HepG2 (cell line): ENCODE results near the gene SDC1. TPM values are rescaled to one million over a fixed set of nuclear protein-coding genes. Genes with fewer than 3 reads are reported as not detected.

Experiments
- CREB1 ChIP-seq, 2 experiments: fragments of 450-650 bp in 1 of 2; IDR thresholded peaks; 2 replicates each; pipeline ENCODE4 v1.6.1; 2016 to 2017; ENCODE audit warnings: control low read depth in 1 of 2, mild to moderate bottlenecking in 1 of 2, missing compliant biosample characterization in 1 of 2, missing genetic modification characterization in 1 of 2
- ETV5 ChIP-seq: IDR thresholded peaks from 2 replicates; pipeline ENCODE4 v1.6.1; 2018; ENCODE audit warnings: missing biosample characterization, missing genetic modification reagents, inconsistent platforms, borderline replicate concordance
- GLI4 ChIP-seq: sonication (generic); formaldehyde crosslinking; IDR thresholded peaks from 2 replicates; pipeline ENCODE4 v1.5.1; 2020; ENCODE audit warnings: missing genetic modification reagents, mild to moderate bottlenecking, moderate library complexity, borderline replicate concordance
- HOXA3 ChIP-seq: sonication (generic); formaldehyde crosslinking; IDR thresholded peaks from 2 replicates; pipeline ENCODE4 v1.5.0; 2020; ENCODE audit warnings: missing genetic modification reagents
- KLF11 ChIP-seq: IDR thresholded peaks from 2 replicates; pipeline ENCODE4 v1.6.1; 2016; ENCODE audit warnings: missing compliant biosample characterization
- NFE2L1 ChIP-seq: sonication (generic); formaldehyde crosslinking; IDR thresholded peaks from 2 replicates; pipeline ENCODE4 v1.4.0; 2020; ENCODE audit warnings: missing genetic modification reagents, mild to moderate bottlenecking, borderline replicate concordance
- SNAPC5 ChIP-seq: sonication (generic); formaldehyde crosslinking; IDR thresholded peaks from 2 replicates; pipeline ENCODE4 v1.8.1; 2023; ENCODE audit warnings: mild to moderate bottlenecking, missing genetic modification reagents, borderline replicate concordance
- SP5 ChIP-seq: IDR thresholded peaks from 2 replicates; pipeline ENCODE4 v1.6.1; 2016; ENCODE audit warnings: low read depth, borderline replicate concordance
- ZC3H13 ChIP-seq: sonication (generic); formaldehyde crosslinking; IDR thresholded peaks from 2 replicates; pipeline ENCODE4 v1.8.1; 2023; ENCODE audit warnings: mild to moderate bottlenecking, missing genetic modification reagents, moderate library complexity
- ZNF136 ChIP-seq: sonication (generic); formaldehyde crosslinking; IDR thresholded peaks from 2 replicates; pipeline ENCODE4 v1.8.1; 2022; ENCODE audit warnings: low read depth, mild to moderate bottlenecking, moderate library complexity, missing genetic modification reagents
- ZNF143 ChIP-seq: sonication (generic); formaldehyde crosslinking; IDR thresholded peaks from 2 replicates; pipeline ENCODE4 v1.4.0; 2020; ENCODE audit warnings: missing genetic modification reagents
- ZNF281 ChIP-seq: sonication (generic); formaldehyde crosslinking; IDR thresholded peaks from 2 replicates; pipeline ENCODE4 v1.4.0; 2020; ENCODE audit warnings: missing genetic modification reagents, borderline replicate concordance
- ZNF331 ChIP-seq: sonication (generic); formaldehyde crosslinking; IDR thresholded peaks from 2 replicates; pipeline ENCODE4 v1.4.0; 2020; ENCODE audit warnings: missing genetic modification reagents
- ZNF883 ChIP-seq: sonication (generic); formaldehyde crosslinking; IDR thresholded peaks from 2 replicates; pipeline ENCODE4 v1.5.1; 2020; ENCODE audit warnings: mild to moderate bottlenecking, missing genetic modification reagents; ENCODE audit errors: not compliant biosample characterization
- polyA plus RNA-seq, 8 experiments: library from polyadenylated mRNA; depleted of rRNA in 3 of 8; stranded (reverse) in 7 of 8; unstranded in 1 of 8; fragments of >200 nt; fragmentation: Illumina TruSeq in 4 of 8; extraction: Trizol in 4 of 8; gene quantifications; 2 replicates each; pipeline versions ENCODE4 v1.2.1 to v1.2.3, GENCODE V29; 2011 to 2016; ENCODE audit warnings: low read depth in 4 of 8, missing spikeins in 1 of 8, mixed read lengths in 1 of 8; ENCODE audit not compliant: insufficient read depth in 1 of 8
- total RNA-seq, 5 experiments: library from RNA; depleted of rRNA; stranded (reverse); fragments of >200 nt; fragmentation: Illumina TruSeq; extraction: Trizol; gene quantifications; 2 replicates each; pipeline ENCODE4 v1.2.3, GENCODE V29; 2016; ENCODE audit warnings: low read depth in 1 of 5
- TF ChIP-seq, protein P1 (sequence below): sonication (generic); formaldehyde crosslinking; IDR thresholded peaks from 2 replicates; pipeline ENCODE4 v1.9.0; 2021; ENCODE audit warnings: mild to moderate bottlenecking, missing genetic modification reagents
- TF ChIP-seq, protein P2 (sequence below): sonication (generic); formaldehyde crosslinking; IDR thresholded peaks from 2 replicates; pipeline ENCODE4 v1.4.0; 2020; ENCODE audit warnings: mild to moderate bottlenecking, missing genetic modification reagents
- TF ChIP-seq, protein P3 (sequence below): sonication (generic); formaldehyde crosslinking; IDR thresholded peaks from 2 replicates; pipeline ENCODE4 v1.5.1; 2020; ENCODE audit warnings: missing genetic modification reagents, mild to moderate bottlenecking, borderline replicate concordance

Gene SDC1
- total and polyA plus RNA-seq, 2 of the 13 experiments (the other 11 are each of a cell fraction or from before 2014, with no cell fraction given): 108 to 119 TPM

- TF ChIP-seq ZC3H13 (CRISPR knock-in tag) (no peak), CREB1 (IDR thresholded peaks at IDR 0.05) (no peak), CREB1 (CRISPR knock-in tag; IDR thresholded peaks at IDR 0.05) (no peak), ETV5 (CRISPR knock-in tag) (no peak), SP5 (CRISPR knock-in tag) (no peak), KLF11 (CRISPR knock-in tag) (no peak), ZNF143 (CRISPR knock-in tag) (0 out of 2 replicates have a peak, but pooled peaks have one; percentile 41), ZNF883 (CRISPR knock-in tag) (peak; percentile 28), SNAPC5 (no peak), GLI4 (CRISPR knock-in tag) (no peak), HOXA3 (CRISPR knock-in tag) (no peak; the same call in 1 of the 2 replicates), ZNF281 (CRISPR knock-in tag) (peak; percentile 58; the same call in 1 of the 2 replicates), NFE2L1 (no peak), ZNF331 (CRISPR knock-in tag) (peak; percentile 99), ZNF136 (CRISPR knock-in tag) (0 out of 2 replicates have a peak, but pooled peaks have one; percentile 3)
- TF ChIP-seq, protein P1, sequence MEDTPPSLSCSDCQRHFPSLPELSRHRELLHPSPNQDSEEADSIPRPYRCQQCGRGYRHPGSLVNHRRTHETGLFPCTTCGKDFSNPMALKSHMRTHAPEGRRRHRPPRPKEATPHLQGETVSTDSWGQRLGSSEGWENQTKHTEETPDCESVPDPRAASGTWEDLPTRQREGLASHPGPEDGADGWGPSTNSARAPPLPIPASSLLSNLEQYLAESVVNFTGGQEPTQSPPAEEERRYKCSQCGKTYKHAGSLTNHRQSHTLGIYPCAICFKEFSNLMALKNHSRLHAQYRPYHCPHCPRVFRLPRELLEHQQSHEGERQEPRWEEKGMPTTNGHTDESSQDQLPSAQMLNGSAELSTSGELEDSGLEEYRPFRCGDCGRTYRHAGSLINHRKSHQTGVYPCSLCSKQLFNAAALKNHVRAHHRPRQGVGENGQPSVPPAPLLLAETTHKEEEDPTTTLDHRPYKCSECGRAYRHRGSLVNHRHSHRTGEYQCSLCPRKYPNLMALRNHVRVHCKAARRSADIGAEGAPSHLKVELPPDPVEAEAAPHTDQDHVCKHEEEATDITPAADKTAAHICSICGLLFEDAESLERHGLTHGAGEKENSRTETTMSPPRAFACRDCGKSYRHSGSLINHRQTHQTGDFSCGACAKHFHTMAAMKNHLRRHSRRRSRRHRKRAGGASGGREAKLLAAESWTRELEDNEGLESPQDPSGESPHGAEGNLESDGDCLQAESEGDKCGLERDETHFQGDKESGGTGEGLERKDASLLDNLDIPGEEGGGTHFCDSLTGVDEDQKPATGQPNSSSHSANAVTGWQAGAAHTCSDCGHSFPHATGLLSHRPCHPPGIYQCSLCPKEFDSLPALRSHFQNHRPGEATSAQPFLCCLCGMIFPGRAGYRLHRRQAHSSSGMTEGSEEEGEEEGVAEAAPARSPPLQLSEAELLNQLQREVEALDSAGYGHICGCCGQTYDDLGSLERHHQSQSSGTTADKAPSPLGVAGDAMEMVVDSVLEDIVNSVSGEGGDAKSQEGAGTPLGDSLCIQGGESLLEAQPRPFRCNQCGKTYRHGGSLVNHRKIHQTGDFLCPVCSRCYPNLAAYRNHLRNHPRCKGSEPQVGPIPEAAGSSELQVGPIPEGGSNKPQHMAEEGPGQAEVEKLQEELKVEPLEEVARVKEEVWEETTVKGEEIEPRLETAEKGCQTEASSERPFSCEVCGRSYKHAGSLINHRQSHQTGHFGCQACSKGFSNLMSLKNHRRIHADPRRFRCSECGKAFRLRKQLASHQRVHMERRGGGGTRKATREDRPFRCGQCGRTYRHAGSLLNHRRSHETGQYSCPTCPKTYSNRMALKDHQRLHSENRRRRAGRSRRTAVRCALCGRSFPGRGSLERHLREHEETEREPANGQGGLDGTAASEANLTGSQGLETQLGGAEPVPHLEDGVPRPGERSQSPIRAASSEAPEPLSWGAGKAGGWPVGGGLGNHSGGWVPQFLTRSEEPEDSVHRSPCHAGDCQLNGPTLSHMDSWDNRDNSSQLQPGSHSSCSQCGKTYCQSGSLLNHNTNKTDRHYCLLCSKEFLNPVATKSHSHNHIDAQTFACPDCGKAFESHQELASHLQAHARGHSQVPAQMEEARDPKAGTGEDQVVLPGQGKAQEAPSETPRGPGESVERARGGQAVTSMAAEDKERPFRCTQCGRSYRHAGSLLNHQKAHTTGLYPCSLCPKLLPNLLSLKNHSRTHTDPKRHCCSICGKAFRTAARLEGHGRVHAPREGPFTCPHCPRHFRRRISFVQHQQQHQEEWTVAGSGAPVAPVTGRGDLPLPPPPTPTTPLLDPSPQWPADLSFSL (CRISPR knock-in tag): no peak
- TF ChIP-seq, protein P2, sequence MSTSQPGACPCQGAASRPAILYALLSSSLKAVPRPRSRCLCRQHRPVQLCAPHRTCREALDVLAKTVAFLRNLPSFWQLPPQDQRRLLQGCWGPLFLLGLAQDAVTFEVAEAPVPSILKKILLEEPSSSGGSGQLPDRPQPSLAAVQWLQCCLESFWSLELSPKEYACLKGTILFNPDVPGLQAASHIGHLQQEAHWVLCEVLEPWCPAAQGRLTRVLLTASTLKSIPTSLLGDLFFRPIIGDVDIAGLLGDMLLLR (CRISPR knock-in tag): peak; percentile 70
- TF ChIP-seq, protein P3, sequence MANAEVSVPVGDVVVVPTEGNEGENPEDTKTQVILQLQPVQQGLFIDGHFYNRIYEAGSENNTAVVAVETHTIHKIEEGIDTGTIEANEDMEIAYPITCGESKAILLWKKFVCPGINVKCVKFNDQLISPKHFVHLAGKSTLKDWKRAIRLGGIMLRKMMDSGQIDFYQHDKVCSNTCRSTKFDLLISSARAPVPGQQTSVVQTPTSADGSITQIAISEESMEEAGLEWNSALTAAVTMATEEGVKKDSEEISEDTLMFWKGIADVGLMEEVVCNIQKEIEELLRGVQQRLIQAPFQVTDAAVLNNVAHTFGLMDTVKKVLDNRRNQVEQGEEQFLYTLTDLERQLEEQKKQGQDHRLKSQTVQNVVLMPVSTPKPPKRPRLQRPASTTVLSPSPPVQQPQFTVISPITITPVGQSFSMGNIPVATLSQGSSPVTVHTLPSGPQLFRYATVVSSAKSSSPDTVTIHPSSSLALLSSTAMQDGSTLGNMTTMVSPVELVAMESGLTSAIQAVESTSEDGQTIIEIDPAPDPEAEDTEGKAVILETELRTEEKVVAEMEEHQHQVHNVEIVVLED: no peak
Observed at GRCh38 chr2:20171445-20171977, 53.4 kb downstream of the SDC1 start (continued).
